ENCODE results near the gene FERMT2. TPM values are rescaled to one million over a fixed set of nuclear protein-coding genes. Genes with fewer than 3 reads are reported as not detected.
"Not testable (repeated sequence)": the region's sequence is repeated elsewhere in the genome, so short reads cannot be mapped to it uniquely, and the experiment has no call there.

The FERMT2 gene
- total RNA-seq, 2 donors from 2014 or later = 0.62 to 0.78 TPM

- Mint-ChIP-seq H3K4me3 (no peak overlapping the region), H3K9me3 (no peaks in the 10 kb centered on the region), H3K27me3 (no peaks in the 10 kb centered on the region), H3K4me1 (ENCODE audit: low read depth in 2 of 2) (no peaks in the 10 kb centered on the region), H3K27ac (no peak overlapping the region), H3K36me3 (no peaks in the 10 kb centered on the region)
- ATAC-seq (no peak), DNase-seq (ENCODE audit: low spot score) (no peak)
These were observed 72.4 kb downstream of the FERMT2 start for GRCh38 chr14:52878469-52878868.

DNA sequence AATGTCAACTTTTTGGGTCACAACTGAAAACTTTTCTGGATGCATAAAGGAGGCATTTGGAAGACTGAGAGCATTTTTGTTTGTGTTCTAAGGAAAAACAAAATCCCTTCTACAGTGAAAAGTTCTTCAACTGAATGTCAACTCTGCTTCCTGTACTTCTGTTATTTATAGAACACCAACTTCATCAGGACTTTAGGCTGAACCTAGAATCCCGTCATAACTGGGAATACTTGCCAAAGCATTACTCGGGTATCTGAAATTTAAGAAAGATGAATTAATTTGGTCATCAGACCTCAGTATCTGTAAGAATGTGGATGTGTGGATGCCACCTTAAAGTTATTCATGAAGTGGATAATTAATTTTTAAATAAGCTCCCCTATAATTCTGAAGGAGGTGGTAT lies 73.2 kb downstream of the FERMT2 start:
- no peak overlapping the region for H3K4me3 Mint-ChIP-seq
- no peak for DNase-seq (ENCODE audit: low spot score)
- ATAC-seq = no peak
- no peaks in the 10 kb centered on the region for H3K27me3 Mint-ChIP-seq
- H3K9me3 Mint-ChIP-seq = no peaks in the 10 kb centered on the region
- H3K36me3 Mint-ChIP-seq = no peaks in the 10 kb centered on the region
- H3K27ac Mint-ChIP-seq = no peak overlapping the region
- no peaks in the 10 kb centered on the region for H3K4me1 Mint-ChIP-seq (ENCODE audit: low read depth in 2 of 2)

GRCh38 chr14:52876806-52877205 lies 74.0 kb downstream of the FERMT2 start:
- DNase-seq (ENCODE audit: low spot score) (no peak), ATAC-seq (no peak)
- Mint-ChIP-seq H3K27me3 (no peaks in the 10 kb centered on the region), H3K27ac (no peak overlapping the region), H3K4me3 (no peak overlapping the region), H3K9me3 (no peaks in the 10 kb centered on the region), H3K4me1 (ENCODE audit: low read depth in 2 of 2) (no peaks in the 10 kb centered on the region), H3K36me3 (no peaks in the 10 kb centered on the region)

DNA sequence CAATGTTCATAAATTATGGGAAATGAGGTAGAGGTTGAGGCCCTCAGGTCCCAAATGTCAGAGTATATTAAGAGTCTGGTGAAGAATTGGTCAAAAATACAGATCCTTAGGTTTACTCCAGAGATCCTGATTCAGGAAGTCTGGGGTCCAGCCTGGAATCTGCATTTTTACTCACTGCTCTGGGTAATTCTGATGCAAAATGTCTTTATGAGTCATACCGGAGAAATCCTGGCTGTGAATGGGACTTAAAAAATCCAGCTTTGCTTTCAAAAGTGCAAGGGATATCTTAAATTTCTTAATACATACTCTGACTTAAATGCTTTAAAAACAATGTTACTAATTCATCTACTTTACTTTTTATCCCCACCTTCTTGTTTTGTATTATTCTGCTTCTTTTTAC lies 74.5 kb downstream of the FERMT2 start:
- Mint-ChIP-seq H3K36me3 (no peaks in the 10 kb centered on the region), H3K27me3 (no peaks in the 10 kb centered on the region), H3K9me3 (no peaks in the 10 kb centered on the region), H3K27ac (no peak overlapping the region), H3K4me3 (no peak overlapping the region), H3K4me1 (ENCODE audit: low read depth in 2 of 2) (no peaks in the 10 kb centered on the region)
- ATAC-seq (no peak), DNase-seq (ENCODE audit: low spot score) (no peak)

GRCh38 chr14:52875707-52876106 lies 75.1 kb downstream of the FERMT2 start:
- Mint-ChIP-seq H3K9me3 (no peaks in the 10 kb centered on the region), H3K27ac (no peak overlapping the region), H3K4me3 (no peak overlapping the region), H3K4me1 (ENCODE audit: low read depth in 2 of 2) (no peaks in the 10 kb centered on the region), H3K36me3 (no peaks in the 10 kb centered on the region), H3K27me3 (no peaks in the 10 kb centered on the region)
- ATAC-seq = no peak
- DNase-seq (ENCODE audit: low spot score) = no peak

GRCh38 chr14:52874389-52874788 lies 76.5 kb downstream of the FERMT2 start:
- H3K27me3 Mint-ChIP-seq = no peaks in the 10 kb centered on the region
- H3K9me3 Mint-ChIP-seq = no peaks in the 10 kb centered on the region
- no peak for ATAC-seq
- H3K4me1 Mint-ChIP-seq (ENCODE audit: low read depth in 2 of 2) = no peaks in the 10 kb centered on the region
- H3K36me3 Mint-ChIP-seq = no peaks in the 10 kb centered on the region
- DNase-seq (ENCODE audit: low spot score) = no peak
- H3K4me3 Mint-ChIP-seq = no peak overlapping the region
- no peak overlapping the region for H3K27ac Mint-ChIP-seq

DNA sequence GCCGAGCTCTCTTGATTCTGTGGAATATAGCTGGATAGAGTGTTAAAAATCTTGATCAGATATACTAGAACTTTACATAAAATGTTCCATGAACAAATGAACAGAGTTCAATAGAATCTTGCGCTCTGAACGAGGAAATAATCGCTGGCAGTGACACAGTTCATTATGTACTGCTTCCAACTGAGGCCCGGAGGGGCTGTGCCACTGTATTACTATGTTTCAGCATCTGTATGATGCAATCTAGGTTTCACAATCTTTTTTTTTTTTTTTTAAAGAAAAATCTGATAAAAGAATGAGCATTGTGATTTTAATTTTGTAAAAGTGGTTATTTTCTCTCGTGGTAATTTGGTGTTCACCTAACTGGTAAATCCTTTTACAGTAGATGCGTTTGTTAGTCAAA lies 77.2 kb downstream of the FERMT2 start:
- Mint-ChIP-seq H3K36me3 (no peaks in the 10 kb centered on the region), H3K9me3 (no peaks in the 10 kb centered on the region), H3K27ac (no peak overlapping the region), H3K4me1 (ENCODE audit: low read depth in 2 of 2) (no peaks in the 10 kb centered on the region), H3K4me3 (no peak overlapping the region), H3K27me3 (no peaks in the 10 kb centered on the region)
- no peak for ATAC-seq
- DNase-seq (ENCODE audit: low spot score) = no peak

DNA sequence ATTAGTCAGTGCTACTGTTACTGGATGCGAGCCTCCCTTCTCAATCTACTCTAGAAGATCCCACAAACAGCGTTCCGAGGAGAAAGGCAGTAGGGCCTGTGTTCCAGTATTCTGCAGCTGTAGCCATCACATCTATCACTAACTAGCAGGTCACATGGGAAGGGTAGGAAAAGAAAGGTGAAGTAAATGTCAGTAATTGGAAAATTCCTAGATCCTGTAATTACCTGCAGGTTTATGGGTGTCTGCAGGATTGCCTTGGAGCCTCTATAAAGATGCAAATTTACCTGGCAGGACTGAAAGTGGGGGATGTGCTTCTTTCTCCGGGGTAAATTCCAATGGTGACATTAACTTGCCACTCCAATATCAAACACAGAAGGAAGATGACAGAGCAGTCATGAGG lies 77.8 kb downstream of the FERMT2 start:
- no peaks in the 10 kb centered on the region for H3K36me3 Mint-ChIP-seq
- H3K9me3 Mint-ChIP-seq = no peaks in the 10 kb centered on the region
- DNase-seq (ENCODE audit: low spot score) (no peak), ATAC-seq (no peak)
- no peak overlapping the region for H3K4me3 Mint-ChIP-seq
- no peak overlapping the region for H3K27ac Mint-ChIP-seq
- H3K4me1 Mint-ChIP-seq (ENCODE audit: low read depth in 2 of 2) = no peaks in the 10 kb centered on the region
- no peaks in the 10 kb centered on the region for H3K27me3 Mint-ChIP-seq

DNA sequence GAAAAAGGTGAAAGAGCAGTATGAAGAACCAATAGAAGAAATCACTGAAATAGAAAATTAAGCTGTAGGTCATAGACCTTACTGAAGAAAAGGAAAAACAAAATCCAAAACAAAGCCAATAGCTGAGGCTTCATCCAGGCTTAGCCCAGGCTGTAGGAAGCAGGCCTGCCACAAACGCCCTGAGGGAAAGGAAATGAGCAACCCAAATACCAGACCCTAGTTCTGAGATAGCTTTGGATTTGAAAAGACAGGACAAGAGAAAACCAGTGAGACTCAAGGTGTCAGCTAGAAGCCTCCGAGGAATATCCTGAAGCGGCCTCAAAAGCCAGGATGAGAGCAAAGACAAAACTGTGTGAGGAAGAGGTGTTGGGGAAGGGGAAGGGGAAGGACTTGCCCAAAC lies 79.2 kb downstream of the FERMT2 start:
- Mint-ChIP-seq H3K4me1 (ENCODE audit: low read depth in 2 of 2) (no peaks in the 10 kb centered on the region), H3K36me3 (no peaks in the 10 kb centered on the region), H3K4me3 (no peak overlapping the region), H3K27ac (no peak overlapping the region), H3K27me3 (no peaks in the 10 kb centered on the region), H3K9me3 (no peaks in the 10 kb centered on the region)
- DNase-seq (ENCODE audit: low spot score) (no peak), ATAC-seq (no peak)

DNA sequence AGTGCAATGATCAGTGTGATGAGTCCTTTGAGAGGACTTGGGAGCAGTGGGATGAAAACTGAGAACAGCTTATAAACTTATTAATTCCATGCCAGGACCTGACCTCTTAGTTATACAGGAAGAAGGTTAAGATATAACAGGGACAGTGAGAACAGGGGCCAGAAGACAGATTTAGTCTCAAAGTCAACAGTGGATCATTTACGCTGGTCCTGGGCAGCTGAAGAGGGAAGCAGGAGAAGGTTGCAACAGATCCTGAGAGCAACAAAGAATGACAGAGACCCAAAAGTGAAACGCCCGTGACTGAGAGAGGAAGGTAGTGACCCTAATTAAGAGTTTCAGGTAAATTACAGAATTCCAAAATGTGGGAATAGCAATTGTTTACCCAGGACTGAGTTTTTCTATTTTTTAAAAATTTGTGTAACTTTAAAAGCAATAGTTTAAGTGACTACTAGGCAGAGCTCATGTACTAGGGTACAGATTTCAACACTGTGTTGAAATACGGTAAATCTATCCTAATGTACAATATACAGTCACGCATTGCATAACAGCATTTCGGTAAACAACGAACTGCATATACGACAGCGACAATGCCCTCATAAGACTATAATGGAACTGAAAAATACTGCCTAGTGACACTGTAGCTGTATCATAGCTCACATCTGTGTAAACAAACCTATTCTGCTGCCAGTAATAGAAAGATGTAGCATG lies 81.8 kb downstream of the FERMT2 start:
- H3K27me3 Mint-ChIP-seq = no peaks in the 10 kb centered on the region
- H3K36me3 Mint-ChIP-seq = no peaks in the 10 kb centered on the region
- H3K27ac Mint-ChIP-seq = no peak overlapping the region
- no peak for ATAC-seq
- H3K4me3 Mint-ChIP-seq = no peak overlapping the region
- H3K4me1 Mint-ChIP-seq (ENCODE audit: low read depth in 2 of 2) = no peaks in the 10 kb centered on the region
- no peaks in the 10 kb centered on the region for H3K9me3 Mint-ChIP-seq
- DNase-seq (ENCODE audit: low spot score) = no peak

- not testable (repeated sequence) for H3K27me3 Mint-ChIP-seq; DNase-seq (ENCODE audit: low spot score); H3K9me3 Mint-ChIP-seq; H3K4me1 Mint-ChIP-seq (ENCODE audit: low read depth in 2 of 2); H3K36me3 Mint-ChIP-seq; H3K4me3 Mint-ChIP-seq; H3K27ac Mint-ChIP-seq; ATAC-seq
These were observed 86.0 kb downstream of the FERMT2 start for GRCh38 chr14:52864893-52865292.

- Mint-ChIP-seq H3K36me3 (no peaks in the 10 kb centered on the region), H3K4me3 (no peak overlapping the region), H3K9me3 (no peaks in the 10 kb centered on the region), H3K27me3 (no peaks in the 10 kb centered on the region), H3K4me1 (ENCODE audit: low read depth in 2 of 2) (no peaks in the 10 kb centered on the region), H3K27ac (no peak overlapping the region)
- no peak for ATAC-seq
- DNase-seq (ENCODE audit: low spot score) = no peak
These were observed 87.5 kb downstream of the FERMT2 start for GRCh38 chr14:52863334-52863700.

DNA sequence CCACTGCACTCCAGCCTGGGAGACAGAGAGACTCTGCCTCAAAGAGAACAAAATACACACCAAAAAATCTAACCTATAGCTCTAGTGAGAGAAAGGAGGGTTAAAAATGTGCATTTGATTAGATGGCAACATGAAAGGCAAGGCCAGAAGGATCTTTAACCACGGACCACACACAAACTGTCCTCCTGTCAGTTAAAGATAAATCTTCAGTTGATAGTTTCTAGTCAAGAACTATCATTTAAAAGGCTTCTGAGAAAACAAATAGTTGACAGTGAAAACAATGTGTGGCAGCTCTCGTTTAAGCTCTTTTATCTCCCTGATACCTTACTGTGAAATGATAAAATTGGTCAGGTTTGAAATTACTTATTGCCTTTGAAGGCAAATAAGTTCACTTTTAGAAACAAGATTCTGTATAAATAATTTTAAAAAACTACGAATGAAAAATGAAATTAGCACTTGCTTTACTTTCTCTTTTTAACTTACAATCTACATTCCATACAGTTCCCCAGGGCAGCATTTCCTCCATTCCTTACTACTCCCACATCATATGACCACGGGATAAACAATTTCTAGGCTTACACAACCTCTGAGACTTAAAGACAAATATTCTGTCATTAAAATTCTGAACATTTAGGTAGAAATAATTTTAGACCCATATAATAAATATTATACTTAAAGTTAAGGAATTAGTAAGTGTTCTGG lies 88.1 kb downstream of the FERMT2 start:
- Mint-ChIP-seq H3K27ac (no peak overlapping the region), H3K4me3 (no peak overlapping the region), H3K4me1 (ENCODE audit: low read depth in 2 of 2) (no peaks in the 10 kb centered on the region), H3K36me3 (no peaks in the 10 kb centered on the region), H3K27me3 (no peaks in the 10 kb centered on the region), H3K9me3 (no peaks in the 10 kb centered on the region)
- no peak for ATAC-seq
- DNase-seq (ENCODE audit: low spot score) = no peak

DNA sequence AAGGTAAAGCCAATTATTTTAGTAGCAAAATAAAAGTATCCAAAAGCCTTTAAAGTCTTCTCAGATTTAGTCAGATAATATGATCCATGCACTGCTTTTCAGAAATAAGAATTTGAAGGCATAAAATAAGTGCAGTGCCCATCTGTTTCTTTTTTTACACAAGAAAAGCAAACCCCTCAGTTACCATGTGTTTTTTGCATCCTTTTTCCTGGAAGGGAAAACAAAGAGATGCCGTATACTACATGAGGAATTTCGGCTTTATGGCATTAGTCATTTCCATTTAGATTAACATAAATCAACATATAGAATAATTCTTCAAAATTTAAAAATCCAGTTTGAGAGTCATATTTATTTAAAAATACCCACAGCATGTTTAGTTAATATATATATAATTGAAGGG lies 89.4 kb downstream of the FERMT2 start:
- no peaks in the 10 kb centered on the region for H3K9me3 Mint-ChIP-seq
- H3K36me3 Mint-ChIP-seq = no peaks in the 10 kb centered on the region
- H3K4me3 Mint-ChIP-seq = no peak overlapping the region
- no peaks in the 10 kb centered on the region for H3K4me1 Mint-ChIP-seq (ENCODE audit: low read depth in 2 of 2)
- no peaks in the 10 kb centered on the region for H3K27me3 Mint-ChIP-seq
- DNase-seq (ENCODE audit: low spot score) (no peak), ATAC-seq (no peak)
- no peak overlapping the region for H3K27ac Mint-ChIP-seq

GRCh38 chr14:52860910-52861309 lies 89.9 kb downstream of the FERMT2 start:
- Mint-ChIP-seq H3K36me3 (no peaks in the 10 kb centered on the region), H3K4me1 (ENCODE audit: low read depth in 2 of 2) (no peaks in the 10 kb centered on the region), H3K4me3 (no peak overlapping the region), H3K9me3 (no peaks in the 10 kb centered on the region), H3K27ac (no peak overlapping the region), H3K27me3 (no peaks in the 10 kb centered on the region)
- no peak for DNase-seq (ENCODE audit: low spot score)
- no peak for ATAC-seq
